SK-N-SH treated with all-trans-retinoic acid at 6 μM for 48 hours (cell line): Measurements from ENCODE around the gene KCP.

ENCODE experiments used
- ATAC-seq: fragments of 200-7000 bp; cut with Tn5 transposase; 3 replicates; pipeline ENCODE4 v1.9.1; 2020; ENCODE audit warnings: mild to moderate bottlenecking, moderate library complexity
- ARNTL ChIP-seq: fragments of 450-650 bp; formaldehyde crosslinking; IDR thresholded peaks from 2 replicates; pipeline ENCODE4 v1.5.0; 2020; ENCODE audit warnings: low read depth, mild to moderate bottlenecking, moderate library complexity, borderline replicate concordance
- BACH2 ChIP-seq: fragments of 250-450 bp; sonication (Bioruptor Pico); IDR thresholded peaks from 2 replicates; pipeline ENCODE4 v1.9.0; 2021; ENCODE audit warnings: mild to moderate bottlenecking, borderline replicate concordance
- CSDC2 ChIP-seq: fragments of 250-450 bp; sonication (Bioruptor Pico); IDR thresholded peaks from 2 replicates; pipeline ENCODE4 v1.5.0; 2020; ENCODE audit warnings: mild to moderate bottlenecking, moderate library complexity
- CSRNP3 ChIP-seq: fragments of 250-450 bp; sonication (Bioruptor Pico); IDR thresholded peaks from 2 replicates; pipeline ENCODE4 v1.5.1; 2021; ENCODE audit warnings: mild to moderate bottlenecking, moderate library complexity
- ESRRG ChIP-seq: fragments of 250-450 bp; sonication (Bioruptor Pico); IDR thresholded peaks from 2 replicates; pipeline ENCODE4 v1.6.1; 2021; ENCODE audit warnings: mild to moderate bottlenecking
- GLIS3 ChIP-seq: fragments of 250-450 bp; sonication (Bioruptor Pico); IDR thresholded peaks from 2 replicates; pipeline ENCODE4 v1.5.0; 2020; ENCODE audit warnings: mild to moderate bottlenecking, moderate library complexity
- ISL1 ChIP-seq: fragments of 250-450 bp; sonication (Bioruptor Pico); IDR thresholded peaks from 2 replicates; pipeline ENCODE4 v2.1.2; 2022; ENCODE audit warnings: mild to moderate bottlenecking, moderate library complexity
- OSR1 ChIP-seq: fragments of 250-450 bp; sonication (Bioruptor Pico); IDR thresholded peaks from 2 replicates; pipeline ENCODE4 v1.8.0; 2022; ENCODE audit warnings: moderate library complexity, mild to moderate bottlenecking, inconsistent platforms
- PATZ1 ChIP-seq: fragments of 250-450 bp; sonication (Bioruptor Pico); IDR thresholded peaks from 2 replicates; pipeline ENCODE4 v1.8.0; 2020; ENCODE audit warnings: mild to moderate bottlenecking, moderate library complexity, borderline replicate concordance
- POU6F1 ChIP-seq: fragments of 250-450 bp; sonication (Bioruptor Pico); IDR thresholded peaks from 2 replicates; pipeline ENCODE4 v1.8.0; 2021; ENCODE audit warnings: low read depth, mild to moderate bottlenecking, moderate library complexity, borderline replicate concordance
- PPARA ChIP-seq: fragments of 250-450 bp; sonication (Bioruptor Pico); IDR thresholded peaks from 2 replicates; pipeline ENCODE4 v1.5.0; 2020; ENCODE audit warnings: mild to moderate bottlenecking, borderline replicate concordance
- RARB ChIP-seq: fragments of 250-450 bp; sonication (Bioruptor Pico); IDR thresholded peaks from 2 replicates; pipeline ENCODE4 v1.8.0; 2021; ENCODE audit warnings: mild to moderate bottlenecking, moderate library complexity
- SNAI2 ChIP-seq: fragments of 250-450 bp; sonication (Bioruptor Pico); IDR thresholded peaks from 2 replicates; pipeline ENCODE4 v1.5.0; 2020; ENCODE audit warnings: mild to moderate bottlenecking, moderate library complexity
- TCF4 ChIP-seq: fragments of 250-450 bp; sonication (Bioruptor Pico); IDR thresholded peaks from 2 replicates; pipeline ENCODE4 v1.8.0; 2021; ENCODE audit warnings: mild to moderate bottlenecking, moderate library complexity, borderline replicate concordance
- TOX ChIP-seq: fragments of 250-450 bp; sonication (Bioruptor Pico); IDR thresholded peaks from 2 replicates; pipeline ENCODE4 v1.8.0; 2021; ENCODE audit warnings: mild to moderate bottlenecking, moderate library complexity, borderline replicate concordance
- TSHZ2 ChIP-seq: fragments of 250-450 bp; sonication (Bioruptor Pico); IDR thresholded peaks from 2 replicates; pipeline ENCODE4 v1.5.0; 2020; ENCODE audit warnings: mild to moderate bottlenecking, moderate library complexity
- ZC3H10 ChIP-seq: fragments of 250-450 bp; sonication (Bioruptor Pico); IDR thresholded peaks from 2 replicates; pipeline ENCODE4 v1.5.1; 2021; ENCODE audit warnings: mild to moderate bottlenecking, moderate library complexity
- ZFP30 ChIP-seq: fragments of 450-650 bp; formaldehyde crosslinking; IDR thresholded peaks from 2 replicates; pipeline ENCODE4 v1.5.0; 2022; ENCODE audit warnings: mild to moderate bottlenecking, moderate library complexity
- ZNF565 ChIP-seq: fragments of 450-650 bp; formaldehyde crosslinking; conservative IDR thresholded peaks from 2 replicates; pipeline ENCODE4 v1.5.0; 2020; ENCODE audit warnings: low read depth, mild to moderate bottlenecking, moderate library complexity
- ZNF70 ChIP-seq: fragments of 450-650 bp; formaldehyde crosslinking; IDR thresholded peaks from 2 replicates; pipeline ENCODE4 v1.5.0; 2020; ENCODE audit warnings: mild to moderate bottlenecking, moderate library complexity
- ZNF8 ChIP-seq: fragments of 450-650 bp; formaldehyde crosslinking; IDR thresholded peaks from 2 replicates; pipeline ENCODE4 v1.5.0; 2020; ENCODE audit warnings: mild to moderate bottlenecking, moderate library complexity

Gene KCP

GRCh38 chr7:128860158-128861073 lies 50.1 kb downstream of the KCP start:
- no peak for TF ChIP-seq TOX (CRISPR knock-in tag)
- TF ChIP-seq PATZ1 (CRISPR knock-in tag): no peak
- TF ChIP-seq CSRNP3 (CRISPR knock-in tag): no peak
- TF ChIP-seq SNAI2 (CRISPR knock-in tag): no peak
- no peak for TF ChIP-seq POU6F1 (CRISPR knock-in tag)
- no peak for TF ChIP-seq TCF4 (CRISPR knock-in tag)
- no peak for TF ChIP-seq OSR1 (CRISPR knock-in tag)
- TF ChIP-seq ARNTL (CRISPR knock-in tag): no peak
- no peak for TF ChIP-seq ZC3H10 (CRISPR knock-in tag)
- TF ChIP-seq RARB (CRISPR knock-in tag): no peak
- TF ChIP-seq PPARA (CRISPR knock-in tag): no peak
- TF ChIP-seq CSDC2 (CRISPR knock-in tag): no peak
- no peak for TF ChIP-seq ZFP30
- TF ChIP-seq ZNF8 (CRISPR knock-in tag): no peak
- no peak for TF ChIP-seq ISL1 (CRISPR knock-in tag)
- no peak for TF ChIP-seq ZNF70
- no peak for TF ChIP-seq ESRRG (CRISPR knock-in tag)
- peak; percentile 10 for ATAC-seq

DNA sequence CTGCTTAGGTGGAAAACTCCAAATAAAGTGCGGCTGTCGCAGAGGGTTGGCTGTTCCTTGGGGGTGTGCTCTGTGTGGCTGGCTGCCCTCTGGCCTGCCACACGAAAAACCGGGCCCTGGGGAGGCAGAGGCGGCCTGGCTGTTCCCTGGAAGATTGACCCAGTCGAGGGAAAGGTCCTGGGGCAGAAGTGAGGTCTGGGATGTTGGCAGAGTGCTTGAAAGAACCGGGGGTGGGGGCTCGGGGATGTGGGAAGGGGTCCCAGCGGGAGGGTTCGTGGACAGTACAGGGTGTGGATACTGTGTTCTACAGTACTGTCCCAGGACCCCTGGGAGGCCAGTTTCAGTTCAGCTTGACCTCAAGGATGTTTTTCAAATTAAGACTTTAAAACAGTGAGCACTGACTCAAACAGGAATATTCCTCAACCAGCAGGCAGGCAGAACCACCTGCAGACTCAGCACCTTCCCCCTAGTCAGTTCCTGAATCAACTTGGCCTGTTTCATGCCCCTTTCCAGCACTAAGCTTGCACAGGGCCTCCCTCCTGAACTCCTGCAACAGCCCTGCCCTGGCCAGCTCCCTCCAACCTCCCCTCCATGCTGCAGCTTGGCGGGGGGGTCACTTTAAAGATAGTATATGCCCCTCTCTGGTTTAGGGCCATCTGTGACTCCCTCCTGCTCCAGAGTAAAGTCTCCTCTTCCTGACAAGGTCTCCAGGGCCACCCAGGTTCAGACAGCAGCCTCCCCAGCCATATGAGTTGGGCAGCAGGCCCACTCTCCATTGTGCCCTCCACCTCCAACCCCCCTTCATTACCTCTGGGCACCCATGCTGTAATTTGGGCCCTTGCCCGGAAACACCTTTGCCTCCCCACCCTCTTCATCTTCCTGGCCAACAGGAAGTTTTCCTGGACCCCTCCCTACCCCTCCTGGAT lies 51.0 kb downstream of the KCP start:
- no peak for ATAC-seq
- no peak for TF ChIP-seq ZNF70
- TF ChIP-seq ESRRG (CRISPR knock-in tag): no peak
- TF ChIP-seq ZC3H10 (CRISPR knock-in tag): no peak
- TF ChIP-seq SNAI2 (CRISPR knock-in tag): no peak
- TF ChIP-seq, all 23 proteins: peak for 0

DNA sequence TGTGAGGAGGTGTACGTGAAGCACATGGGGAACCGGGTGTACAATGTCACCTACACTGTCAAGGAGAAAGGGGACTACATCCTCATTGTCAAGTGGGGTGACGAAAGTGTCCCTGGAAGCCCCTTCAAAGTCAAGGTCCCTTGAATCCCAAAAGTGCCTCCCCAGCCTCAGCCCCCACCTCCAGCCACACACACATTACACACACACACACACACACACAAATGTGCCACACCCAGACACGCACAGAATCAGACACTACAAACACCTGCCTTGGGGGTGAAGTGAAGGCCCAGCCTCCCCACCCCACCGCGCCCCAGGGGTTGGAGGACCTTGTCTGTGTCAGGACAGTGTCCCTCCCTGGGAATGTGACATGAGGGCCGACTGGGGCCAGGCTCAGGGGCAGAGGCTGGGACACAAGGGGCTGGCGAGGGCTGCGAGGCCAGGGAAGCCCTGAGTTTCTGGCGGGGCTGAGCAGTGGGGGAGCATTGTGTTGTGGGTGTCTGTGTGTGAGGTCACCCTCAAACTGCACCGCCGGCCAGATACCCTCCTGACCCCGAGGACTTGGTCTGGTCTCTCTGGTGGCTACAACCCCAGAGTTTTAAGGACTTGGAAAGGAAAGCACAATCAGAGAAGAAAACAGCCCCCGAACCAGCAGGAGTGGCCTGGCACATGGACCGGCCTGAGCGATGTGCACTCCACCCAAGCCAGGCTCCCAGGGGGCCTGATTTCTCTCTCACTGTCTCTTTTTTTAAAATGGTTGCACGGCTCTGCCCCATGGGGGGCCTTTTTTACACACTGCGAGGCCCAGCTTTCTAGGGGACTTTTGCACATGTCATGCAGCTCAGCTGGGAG lies 51.9 kb downstream of the KCP start:
- ATAC-seq: no peak
- TF ChIP-seq ZNF70 (no peak), TSHZ2 (CRISPR knock-in tag) (no peak), PATZ1 (CRISPR knock-in tag) (no peak), ZNF565 (CRISPR knock-in tag) (no peak), ESRRG (CRISPR knock-in tag) (no peak), CSRNP3 (CRISPR knock-in tag) (no peak), RARB (CRISPR knock-in tag) (no peak), SNAI2 (CRISPR knock-in tag) (no peak), OSR1 (CRISPR knock-in tag) (no peak), ARNTL (CRISPR knock-in tag) (no peak), TOX (CRISPR knock-in tag) (no peak), ZFP30 (no peak), GLIS3 (CRISPR knock-in tag) (no peak), TCF4 (CRISPR knock-in tag) (no peak), BACH2 (CRISPR knock-in tag) (no peak), ZC3H10 (CRISPR knock-in tag) (no peak)
